ENCODE data around the gene STX18.
A peak's percentile ranks its signal among the peaks of the same experiment; 100 is the strongest.

Gene STX18

GRCh38 chr4:4395849-4396627, 145.8 kb downstream of the STX18 start:
- DNase-seq: no peak

- no peak for DNase-seq
These were observed 146.5 kb downstream of the STX18 start for GRCh38 chr4:4395371-4395770.

- no peak for DNase-seq
These were observed 147.2 kb downstream of the STX18 start for GRCh38 chr4:4394644-4395043.

- no peak for DNase-seq
These were observed 149.2 kb downstream of the STX18 start for GRCh38 chr4:4392501-4393183.

GRCh38 chr4:4391866-4392265, 150.0 kb downstream of the STX18 start:
- DNase-seq: no peak

- DNase-seq: no peak
These were observed 151.2 kb downstream of the STX18 start for GRCh38 chr4:4390515-4391240.

GRCh38 chr4:4390046-4390445, 151.8 kb downstream of the STX18 start:
- DNase-seq: no peak

GRCh38 chr4:4388836-4389575, 152.8 kb downstream of the STX18 start:
- no peak for DNase-seq

GRCh38 chr4:4388311-4388790, 153.5 kb downstream of the STX18 start:
- DNase-seq: no peak

- no peak for DNase-seq
These were observed 154.1 kb downstream of the STX18 start for GRCh38 chr4:4387531-4388310.

GRCh38 chr4:4386736-4387392, 155.0 kb downstream of the STX18 start, which contains the start of gene NSG1:
TSS of gene NSG1 (plus strand) at chr4:4387102. CDS start at chr4:4387630, 528 bp downstream.
- peak; percentile 18 for DNase-seq

- peak; percentile 14 for DNase-seq
These were observed 155.5 kb downstream of the STX18 start for GRCh38 chr4:4386296-4386735.

- no peak for DNase-seq
These were observed 156.0 kb downstream of the STX18 start for GRCh38 chr4:4385729-4386295.

GRCh38 chr4:4384837-4385236, 157.0 kb downstream of the STX18 start:
- no peak for DNase-seq

- DNase-seq: no peak
These were observed 158.8 kb downstream of the STX18 start for GRCh38 chr4:4383085-4383484.

GRCh38 chr4:4379540-4380087, 162.2 kb downstream of the STX18 start:
- no peak for DNase-seq

GRCh38 chr4:4377732-4378460, 164.0 kb downstream of the STX18 start:
- DNase-seq: no peak

- no peak for DNase-seq
These were observed 164.7 kb downstream of the STX18 start for GRCh38 chr4:4377191-4377590.

GRCh38 chr4:4376074-4376473, 165.8 kb downstream of the STX18 start:
- no peak for DNase-seq

Measured in activated CD4-positive, alpha-beta T cell treated with anti-CD3 and anti-CD28 coated beads, Interleukin-10, Interleukin-2, amounts not matched to agents 100 ng/mL and 50 ng/mL, durations not matched to agents 16 hours and 8 hours (primary cell).